SIG-M5 (cell line): ENCODE measurements around the gene CDH18.

Experiments
- DNase-seq: peaks from one replicate; lab custom pipeline; 2025; lab: John Stamatoyannopoulos, UW

CDH18 gene

GRCh38 chr5:19928562-19929421 lies 59.2 kb downstream of the CDH18 start:
- DNase-seq: no peak

GRCh38 chr5:19927919-19928318 lies 60.1 kb downstream of the CDH18 start:
- DNase-seq: no peak

- DNase-seq: no peak
Observed at GRCh38 chr5:19927170-19927569, 60.8 kb downstream of the CDH18 start.

GRCh38 chr5:19923742-19924141 lies 64.3 kb downstream of the CDH18 start:
- no peak for DNase-seq

- DNase-seq: no peak
Observed at GRCh38 chr5:19920761-19921160, 67.2 kb downstream of the CDH18 start.

- DNase-seq: no peak
Observed at GRCh38 chr5:19918780-19919179, 69.2 kb downstream of the CDH18 start.

GRCh38 chr5:19917588-19918122 lies 70.3 kb downstream of the CDH18 start:
- no peak for DNase-seq

GRCh38 chr5:19910136-19910535 lies 77.9 kb downstream of the CDH18 start:
- DNase-seq: no peak

GRCh38 chr5:19904766-19905165 lies 83.2 kb downstream of the CDH18 start:
- no peak for DNase-seq

GRCh38 chr5:19903611-19904010 lies 84.4 kb downstream of the CDH18 start:
- DNase-seq: no peak

GRCh38 chr5:19902316-19902934 lies 85.6 kb downstream of the CDH18 start:
- no peak for DNase-seq

GRCh38 chr5:19900269-19900668 lies 87.7 kb downstream of the CDH18 start:
- DNase-seq: no peak

GRCh38 chr5:19891658-19892057 lies 96.3 kb downstream of the CDH18 start:
- no peak for DNase-seq

GRCh38 chr5:19886123-19886917 lies 101.7 kb downstream of the CDH18 start:
- DNase-seq: no peak

- DNase-seq: no peak
Observed at GRCh38 chr5:19885040-19885824, 102.8 kb downstream of the CDH18 start.

GRCh38 chr5:19880859-19881436 lies 107.1 kb downstream of the CDH18 start:
- DNase-seq: no peak

- no peak for DNase-seq
Observed at GRCh38 chr5:19880458-19880857, 107.5 kb downstream of the CDH18 start.

- DNase-seq: no peak
Observed at GRCh38 chr5:19874811-19875210, 113.2 kb downstream of the CDH18 start.

GRCh38 chr5:19866090-19866450 lies 121.9 kb downstream of the CDH18 start:
- DNase-seq: no peak

- no peak for DNase-seq
Observed at GRCh38 chr5:19865336-19866089, 122.5 kb downstream of the CDH18 start.

GRCh38 chr5:19862711-19863110 lies 125.3 kb downstream of the CDH18 start:
- DNase-seq: no peak
